H1 (cell line): ENCODE data around the gene NAA10. TPM values are rescaled to one million over a fixed set of nuclear protein-coding genes. Genes with fewer than 3 reads are reported as not detected.

Experiments
- CTCF ChIA-PET: fragments of 300-600 bp; sonication (Branson Sonifier 250); formaldehyde crosslinking; loops from one replicate; lab custom pipeline; 2021; ENCODE audit not compliant: partially characterized antibody; lab: Charles Lee
- POLR2A ChIA-PET: fragments of 300-600 bp; sonication (Branson Sonifier 250); formaldehyde crosslinking; loops from one replicate; lab custom pipeline; 2021; ENCODE audit warnings: inconsistent platforms; ENCODE audit not compliant: partially characterized antibody; lab: Charles Lee
- DNase-seq, 2 experiments: peaks; one replicate each; pipeline versions ENCODE4 v3.0.0 to v3.0.0-alpha.2; 2010 to 2022; ENCODE audit warnings: low spot score in 2 of 2, low read depth in 1 of 2, mixed read lengths in 1 of 2
- FAIRE-seq: peaks from 2 replicates; lab custom pipeline; 2011; peaks lifted over from hg19 to GRCh38; lab: Jason Lieb, UNC
- H2AFZ ChIP-seq: 2 replicates; pipeline ENCODE4 v1.8.1; 2012; ENCODE audit warnings: low read length, inconsistent platforms
- H2AK5ac ChIP-seq: 2 replicates; pipeline ENCODE4 v1.6.1; 2013; ENCODE audit warnings: low read depth, low read length
- H2BK120ac ChIP-seq: replicated peaks from 2 replicates; pipeline ENCODE3; 2013; ENCODE audit warnings: low read depth, low read length, inconsistent platforms
- H2BK12ac ChIP-seq: 2 replicates; pipeline ENCODE4 v1.6.1; 2013; ENCODE audit warnings: low read depth, low read length
- H2BK15ac ChIP-seq: 2 replicates; pipeline ENCODE4 v1.6.1; 2013; ENCODE audit warnings: low read length
- H2BK20ac ChIP-seq: 2 replicates; pipeline ENCODE4 v1.6.1; 2013; ENCODE audit warnings: low read length
- H2BK5ac ChIP-seq: 2 replicates; pipeline ENCODE4 v1.6.1; 2013; ENCODE audit warnings: low read depth, low read length
- H3K14ac ChIP-seq: 2 replicates; pipeline ENCODE4 v1.6.1; 2013; ENCODE audit warnings: inconsistent platforms; ENCODE audit not compliant: insufficient read length
- H3K18ac ChIP-seq: 2 replicates; pipeline ENCODE4 v1.6.1; 2013; ENCODE audit warnings: low read length; ENCODE audit errors: extremely low read depth
- H3K23ac ChIP-seq: 2 replicates; pipeline ENCODE4 v1.6.1; 2013; ENCODE audit warnings: inconsistent platforms; ENCODE audit not compliant: insufficient read length
- H3K23me2 ChIP-seq: 2 replicates; pipeline ENCODE4 v1.6.1; 2013; ENCODE audit warnings: low read depth, low read length
- H3K27ac ChIP-seq: 2 replicates; pipeline ENCODE4 v1.6.1; 2011; ENCODE audit warnings: low read depth, low read length, inconsistent platforms
- H3K27me3 ChIP-seq, 4 experiments: replicated peaks in 1 of 4; 1 replicate in 1 of 4; 2 replicates in 3 of 4; pipeline versions ENCODE4 v1.6.1 to v1.8.1; 2011 to 2013; ENCODE audit warnings: low read length in 3 of 4, mild to moderate bottlenecking in 3 of 4, inconsistent platforms in 2 of 4, mixed read lengths in 2 of 4, moderate library complexity in 1 of 4; ENCODE audit not compliant: control insufficient read depth in 3 of 4, insufficient read depth in 3 of 4; ENCODE audit errors: extremely low read depth in 1 of 4
- H3K36me3 ChIP-seq, 4 experiments: 2 replicates each; pipeline versions ENCODE4 v1.6.1 to v1.8.1; 2011 to 2013; ENCODE audit warnings: mild to moderate bottlenecking in 4 of 4, low read length in 3 of 4, moderate library complexity in 2 of 4, control low read depth in 1 of 4, inconsistent platforms in 1 of 4; ENCODE audit not compliant: insufficient read depth in 4 of 4, control insufficient read depth in 2 of 4
- H3K4ac ChIP-seq: replicated peaks from 2 replicates; pipeline ENCODE3; 2013; ENCODE audit warnings: low read length, low read depth, mixed read lengths, inconsistent platforms; ENCODE audit not compliant: insufficient read length
- H3K4me1 ChIP-seq, 4 experiments: replicated peaks in 1 of 4; 1 replicate in 1 of 4; 2 replicates in 3 of 4; pipeline versions ENCODE4 v1.6.1 to v1.8.1; 2011 to 2013; ENCODE audit warnings: low read length in 3 of 4, inconsistent platforms in 2 of 4, mixed read lengths in 1 of 4; ENCODE audit not compliant: insufficient read depth in 4 of 4, control insufficient read depth in 3 of 4
- H3K4me2 ChIP-seq, 2 experiments: 2 replicates each; pipeline versions ENCODE4 v1.6.1 to v1.8.1; 2011 to 2013; ENCODE audit warnings: low read depth in 2 of 2, low read length in 2 of 2, control low read depth in 1 of 2, inconsistent platforms in 1 of 2, mild to moderate bottlenecking in 1 of 2; ENCODE audit not compliant: insufficient read depth in 1 of 2
- H3K4me3 ChIP-seq, 4 experiments: fragments of 200-600, 300-600 bp in 1 of 4; sonication (generic), shearing (Covaris generic), sonication (Bioruptor Twin) in 1 of 4; 2 replicates each; pipeline versions ENCODE4 v1.5.1 to v1.8.1; 2011 to 2016; ENCODE audit warnings: low read length in 4 of 4, low read depth in 3 of 4, control low read depth in 2 of 4, inconsistent platforms in 2 of 4, mild to moderate bottlenecking in 2 of 4, mixed read lengths in 1 of 4, moderate library complexity in 1 of 4; ENCODE audit not compliant: insufficient read depth in 2 of 4; ENCODE audit errors: extremely low read depth in 1 of 4
- H3K56ac ChIP-seq: replicated peaks from 2 replicates; pipeline ENCODE3; 2013; ENCODE audit warnings: low read depth, mild to moderate bottlenecking, mixed read lengths, low read length, inconsistent platforms; ENCODE audit not compliant: insufficient read length
- H3K79me1 ChIP-seq: 2 replicates; pipeline ENCODE4 v1.6.1; 2013; ENCODE audit warnings: low read depth, low read length, control low read depth
- H3K79me2 ChIP-seq, 2 experiments: 2 replicates each; pipeline versions ENCODE4 v1.6.1 to v1.8.1; 2012 to 2013; ENCODE audit warnings: low read length in 2 of 2, mild to moderate bottlenecking in 2 of 2, inconsistent platforms in 1 of 2; ENCODE audit not compliant: insufficient read depth in 2 of 2, control insufficient read depth in 1 of 2
- H3K9ac ChIP-seq, 4 experiments: replicated peaks in 1 of 4; 1 replicate in 1 of 4; 2 replicates in 3 of 4; pipeline versions ENCODE4 v1.6.1 to v1.8.1; 2011 to 2013; ENCODE audit warnings: low read depth in 3 of 4, low read length in 3 of 4, control low read depth in 2 of 4, mild to moderate bottlenecking in 2 of 4, moderate library complexity in 2 of 4, inconsistent platforms in 1 of 4; ENCODE audit errors: extremely low read depth in 1 of 4
- H3K9me3 ChIP-seq, 2 experiments: 2 replicates each; pipeline versions ENCODE4 v1.6.1 to v1.8.1; 2012 to 2013; ENCODE audit warnings: mild to moderate bottlenecking in 2 of 2, moderate library complexity in 2 of 2, control low read depth in 1 of 2, inconsistent platforms in 1 of 2, low read depth in 1 of 2, low read length in 1 of 2, mixed read lengths in 1 of 2; ENCODE audit not compliant: insufficient read depth in 2 of 2
- H4K20me1 ChIP-seq, 2 experiments: replicated peaks in 1 of 2; 2 replicates each; pipeline versions ENCODE3 to v1.8.1; 2011 to 2013; ENCODE audit warnings: inconsistent platforms in 2 of 2, low read length in 2 of 2, mild to moderate bottlenecking in 1 of 2; ENCODE audit not compliant: insufficient read depth in 2 of 2, control insufficient read depth in 1 of 2
- H4K5ac ChIP-seq: 2 replicates; pipeline ENCODE4 v1.6.1; 2013; ENCODE audit warnings: low read length, low read depth, mixed read lengths, inconsistent platforms; ENCODE audit not compliant: insufficient read length
- H4K8ac ChIP-seq: 2 replicates; pipeline ENCODE4 v1.8.0; 2013; ENCODE audit warnings: mild to moderate bottlenecking, moderate library complexity, low read length, inconsistent platforms; ENCODE audit not compliant: insufficient read depth; ENCODE audit errors: extremely low read depth
- H4K91ac ChIP-seq: replicated peaks from 2 replicates; pipeline ENCODE3; 2013; ENCODE audit warnings: low read length, mixed read lengths, inconsistent platforms; ENCODE audit not compliant: insufficient read length
- GTF2F1 ChIP-seq: IDR thresholded peaks from 2 replicates; pipeline ENCODE4 v1.6.1; 2012; ENCODE audit warnings: low read depth, low read length, improper control_type of control experiment, borderline replicate concordance
- WGBS, 2 experiments: shearing (Covaris generic) in 1 of 2; methylation state at CpG; one replicate each; pipeline versions ENCODE4 v1.1.6 to v1.1.7; 2013 to 2015; ENCODE audit warnings: low lambda C conversion rate in 2 of 2, mixed read lengths in 2 of 2, inconsistent platforms in 1 of 2, low coverage in 1 of 2, missing lambda C conversion rate in 1 of 2; ENCODE audit not compliant: insufficient replicate concordance in 2 of 2, insufficient coverage in 1 of 2, insufficient read length in 1 of 2; ENCODE audit errors: extremely low coverage in 1 of 2, missing lambda C conversion rate in 1 of 2; 5-methylcytosine and 5-hydroxymethylcytosine counted together
- polyA plus RNA-seq, 7 experiments: library from polyadenylated mRNA; depleted of rRNA in 3 of 7; stranded (reverse) in 5 of 7; unstranded in 2 of 7; fragments of >200 nt in 5 of 7; fragments of 200-250 nt in 2 of 7; gene quantifications; 1 replicate in 5 of 7; 2 replicates in 1 of 7; 4 replicates in 1 of 7; pipeline versions ENCODE4 v1.2.1 to v1.2.3, GENCODE V29; 2011 to 2013; ENCODE audit warnings: missing spikeins in 2 of 7, mixed read lengths in 2 of 7
- total RNA-seq: library from RNA; stranded (reverse); fragmentation: NEBNext Ultra II Directional; extraction: Animal tissue kit (Norgen Biotek cat#: 25700); gene quantifications from 2 replicates; pipeline ENCODE4 v1.2.1, GENCODE V29; 2021

The NAA10 gene
- total and polyA plus RNA-seq, 2 of the 8 experiments (the other 6 are each of a cell fraction or from before 2014, with no cell fraction given) = 80.4 to 98.8 TPM

- Histone ChIP-seq H3K79me1 (no peaks in the 10 kb centered on the region), H3K4ac (no peak overlapping the region), H4K20me1 (peaks cover 0 to 3% of the 10 kb centered on the region in 2 experiments), H3K14ac (no peak overlapping the region), H3K27me3 (no peaks in the 10 kb centered on the region), H2AK5ac (no peak overlapping the region), H3K36me3 (peaks cover 0 to 10% (median 4%) of the 10 kb centered on the region in 4 experiments; a peak in 2 of 8 replicates), H3K18ac (no peak overlapping the region), H2BK20ac (no peak overlapping the region), H4K91ac (no peak overlapping the region), H3K9me3 (no peaks in the 10 kb centered on the region), H3K4me2 (peak overlapping the region; percentile 70 to 79), H3K79me2 (peaks cover 0 to 13% of the 10 kb centered on the region in 2 experiments; a peak in 2 of 4 replicates), H3K27ac (no peak overlapping the region), H2BK120ac (no peak overlapping the region), H2BK5ac (no peak overlapping the region), H2BK12ac (no peak overlapping the region), H4K8ac (no peak overlapping the region), H4K5ac (no peak overlapping the region), H3K23me2 (0 out of 2 replicates have a peak, but pooled peaks cover 2% of the 10 kb centered on the region), H2AFZ (no peak overlapping the region), H3K9ac (no peak overlapping the region), H3K4me3 (peak overlapping the region; percentile 57 to 87 (median 66); a peak in 7 of 8 replicates), H3K4me1 (peaks cover 0 to 8% (median 3%) of the 10 kb centered on the region in 4 experiments; a peak in 5 of 7 replicates), H3K56ac (no peak overlapping the region), H2BK15ac (no peak overlapping the region), H3K23ac (no peak overlapping the region)
- FAIRE-seq (no peak), DNase-seq (no peak)
- 67% methylated on average over 7 of the region's 7 CpGs; no CpG with 5 or more reads in 1 of the 2 experiments for WGBS, 2 experiments
- ChIA-PET POLR2A (interaction anchor here (1.2 to 18.9 kb wide), 6 partner anchors 10 to 334 kb away, joined by 3 to 231 read pairs (median 8); partner anchors contain the start of genes ARHGAP4 and RENBP), CTCF (interaction anchor here (1.1 to 19.6 kb wide), 3 partner anchors 9 to 25 kb away, joined by 3 to 272 read pairs (median 4); partner anchors contain the start of gene RENBP)
- no peak for TF ChIP-seq GTF2F1
Observed at GRCh38 chrX:153933748-153934147, 1.1 kb downstream of the NAA10 start.
